HG02798 (cell line): ENCODE data around the gene MMP14.
"Not testable (repeated sequence)": the region's sequence is repeated elsewhere in the genome, so short reads cannot be mapped to it uniquely, and the experiment has no call there.

Experiments
- ATAC-seq: cut with Tn5 transposase; IDR thresholded peaks from one replicate; pipeline ENCODE4 v1.9.1; 2021; ENCODE audit warnings: mild to moderate bottlenecking; ENCODE audit not compliant: unreplicated experiment, poor library complexity

Gene MMP14

GRCh38 chr14:22839159-22839779, 2.9 kb downstream of the MMP14 start:
- ATAC-seq: no peak

GRCh38 chr14:22841311-22841710, 4.9 kb downstream of the MMP14 start:
- ATAC-seq: no peak

GRCh38 chr14:22841769-22842168, 5.4 kb downstream of the MMP14 start:
- ATAC-seq: no peak

GRCh38 chr14:22842211-22843122, 6.1 kb downstream of the MMP14 start:
- no peak for ATAC-seq

- no peak for ATAC-seq
Measured at GRCh38 chr14:22843123-22843925, 6.9 kb downstream of the MMP14 start.

- ATAC-seq: no peak
Measured at GRCh38 chr14:22844221-22845102, 8.1 kb downstream of the MMP14 start.

GRCh38 chr14:22845103-22845394, 8.7 kb downstream of the MMP14 start:
- ATAC-seq: no peak

- no peak for ATAC-seq
Measured at GRCh38 chr14:22845821-22846625, 9.6 kb downstream of the MMP14 start.

- ATAC-seq: no peak
Measured at GRCh38 chr14:22846811-22847307, 10.5 kb downstream of the MMP14 start.

- ATAC-seq: no peak
Measured at GRCh38 chr14:22847661-22848341, 11.4 kb downstream of the MMP14 start.

GRCh38 chr14:22848351-22849164, 12.2 kb downstream of the MMP14 start:
- ATAC-seq: no peak

- ATAC-seq: no peak
Measured at GRCh38 chr14:22849212-22849819, 12.9 kb downstream of the MMP14 start.

GRCh38 chr14:22850944-22851764, 14.8 kb downstream of the MMP14 start:
- no peak for ATAC-seq

GRCh38 chr14:22852178-22852577, 15.8 kb downstream of the MMP14 start:
- not testable (repeated sequence) for ATAC-seq

- ATAC-seq: no peak
Measured at GRCh38 chr14:22852599-22852939, 16.2 kb downstream of the MMP14 start.

- ATAC-seq: peak; percentile 75
Measured at GRCh38 chr14:22852940-22853767, 16.8 kb downstream of the MMP14 start.
